ENCODE measurements around the gene PISD.
"Not testable (repeated sequence)": the region's sequence is repeated elsewhere in the genome, so short reads cannot be mapped to it uniquely, and the experiment has no call there.

The PISD gene

DNA sequence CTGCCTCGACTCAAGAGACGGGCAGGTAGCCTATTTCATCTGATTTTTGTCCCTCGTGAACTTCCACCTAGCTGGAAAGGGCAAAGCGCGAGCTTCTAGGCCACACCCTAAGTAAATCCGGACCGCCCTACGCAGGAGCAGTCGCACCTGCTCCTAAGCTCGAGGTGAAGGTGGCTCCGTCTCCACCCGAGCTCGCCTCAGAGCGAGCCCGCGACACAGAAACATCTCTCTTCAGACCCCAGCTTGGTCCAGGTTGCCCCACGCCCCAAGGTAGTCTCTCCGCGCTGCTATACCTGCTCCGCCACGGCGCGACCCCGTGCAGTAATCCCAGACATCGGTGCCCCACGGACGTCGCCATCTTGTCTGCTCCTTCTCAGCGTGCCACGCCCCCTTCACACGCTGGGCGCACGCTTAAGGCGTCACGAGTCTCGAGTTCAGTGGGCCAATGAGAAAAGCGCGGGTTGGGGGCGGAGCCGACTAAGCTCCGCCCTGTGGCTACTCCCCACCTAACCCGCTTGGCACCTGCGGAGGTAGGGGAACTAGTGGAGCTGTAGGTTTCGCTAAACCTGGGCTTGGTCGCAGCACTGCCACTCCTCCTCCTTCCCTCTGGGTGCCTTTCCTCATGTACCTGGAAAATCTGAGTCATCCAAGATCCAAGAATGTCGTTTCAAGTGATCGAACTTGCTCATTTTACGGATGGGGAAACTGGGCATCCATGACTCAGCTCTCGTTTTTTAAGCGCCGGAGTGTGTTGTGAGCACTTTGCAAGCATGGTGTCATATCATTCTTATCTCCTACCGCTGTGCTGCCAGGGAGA is at the start of gene PISD:
PISD (minus strand) TSS at position 365 of the 817 bp plus-strand sequence; CDS start at position 358, 7 bp downstream.
- peak; percentile 82 for DNase-seq (ENCODE audit: low read depth)

DNA sequence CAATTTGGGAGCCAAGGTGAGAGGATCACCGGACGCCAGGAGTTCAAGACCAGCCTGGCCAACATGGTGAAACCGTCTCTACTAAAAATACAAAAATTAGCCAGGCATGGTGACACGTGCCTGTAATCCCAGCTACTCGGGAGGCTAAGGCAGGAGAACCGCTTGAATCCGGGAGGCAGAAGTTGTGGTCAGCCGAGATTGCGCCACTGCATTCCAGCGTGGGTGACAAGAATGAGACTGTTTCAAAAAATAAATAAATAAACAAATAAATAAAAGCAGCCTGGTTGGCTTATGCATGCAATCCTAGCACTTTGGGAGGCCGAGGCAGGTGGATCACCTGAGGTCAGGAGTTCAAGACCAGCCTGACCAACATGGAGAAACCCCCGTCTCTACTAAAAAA is 49.2 kb upstream of the PISD start:
- not testable (repeated sequence) for DNase-seq (ENCODE audit: low read depth)

- DNase-seq (ENCODE audit: low read depth) = no peak
These were observed 45.5 kb upstream of the PISD start for GRCh38 chr22:31707519-31707918.

- DNase-seq (ENCODE audit: low read depth) = no peak
These were observed 33.4 kb upstream of the PISD start for GRCh38 chr22:31695423-31695822.

- not testable (repeated sequence) for DNase-seq (ENCODE audit: low read depth)
These were observed 32.0 kb upstream of the PISD start for GRCh38 chr22:31694046-31694445.

DNA sequence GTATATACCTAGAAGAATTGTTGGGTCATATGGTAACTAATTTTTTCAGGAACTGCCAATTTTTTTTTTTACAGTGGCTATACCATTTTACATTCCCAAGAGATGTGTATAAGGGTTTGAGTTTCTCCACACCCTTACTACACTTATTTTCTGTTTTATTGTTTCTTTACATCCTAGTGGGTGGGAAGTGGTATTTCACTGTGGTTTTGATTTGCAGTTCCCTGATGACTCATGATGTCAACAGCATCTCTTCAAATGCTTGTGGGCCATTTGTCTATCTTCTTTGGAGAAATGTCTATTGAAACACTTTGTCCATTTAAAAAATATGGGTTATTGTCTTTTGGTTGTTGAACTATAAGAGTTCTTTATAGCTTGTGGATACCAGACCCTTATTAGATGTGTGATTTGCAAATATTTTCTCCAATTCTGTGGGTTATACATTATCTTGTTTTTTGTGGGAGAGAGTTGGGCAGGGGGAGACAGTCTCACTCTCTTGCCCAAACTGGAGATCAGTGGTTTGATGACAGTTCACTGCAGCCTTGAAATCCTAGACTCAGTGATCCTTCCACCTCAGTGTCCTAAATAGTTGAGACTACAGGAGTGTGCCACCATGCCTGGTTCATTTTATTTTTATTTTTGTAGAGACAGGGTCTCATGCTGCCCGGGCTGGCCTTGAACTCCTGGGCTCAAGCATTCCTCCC is 30.3 kb upstream of the PISD start:
- no peak for DNase-seq (ENCODE audit: low read depth)

- no peak for DNase-seq (ENCODE audit: low read depth)
These were observed 29.4 kb upstream of the PISD start for GRCh38 chr22:31691408-31691807.

DNA sequence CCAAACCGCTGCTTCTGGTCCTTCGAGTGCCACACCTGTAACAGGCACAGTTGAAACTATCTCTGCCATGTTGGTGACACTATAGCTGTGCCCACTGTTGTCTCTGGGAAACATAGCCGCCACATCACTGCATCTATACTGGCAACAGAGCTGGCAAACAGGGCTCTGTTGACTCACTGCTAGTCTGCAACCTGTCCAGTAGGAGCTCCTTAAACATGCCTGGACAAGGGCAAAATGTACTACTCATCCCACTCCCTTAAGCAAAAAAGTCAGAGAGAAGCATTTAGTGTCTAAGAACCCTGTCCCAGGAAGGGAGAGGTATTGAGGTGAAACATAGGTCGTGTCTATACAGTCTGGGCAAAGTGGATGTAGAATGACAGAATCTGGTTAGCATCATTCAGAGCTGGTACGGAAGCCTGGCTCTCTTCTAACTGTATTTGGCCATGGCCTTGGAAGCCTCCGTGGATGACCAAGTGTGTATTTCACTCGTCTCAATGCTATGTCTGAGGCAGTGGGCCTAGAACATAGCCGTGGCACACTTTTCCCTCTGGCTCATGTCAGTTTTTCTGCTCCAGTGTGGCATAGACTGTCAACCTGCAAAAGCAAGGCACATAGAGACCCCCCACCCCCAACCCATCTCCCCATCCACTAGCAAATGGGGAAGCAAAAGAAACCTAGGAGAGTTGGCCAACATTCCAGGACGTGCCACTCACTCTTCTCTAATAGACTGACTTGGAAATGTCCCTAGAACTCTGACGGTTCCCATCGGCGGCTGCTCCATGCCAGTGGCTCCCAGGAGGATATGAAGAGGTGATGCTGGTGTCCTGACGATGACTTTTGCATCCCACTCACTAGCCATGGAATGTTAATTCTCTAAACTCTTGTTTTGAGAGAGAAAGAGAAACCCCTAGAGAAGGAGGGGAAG is 21.4 kb upstream of the PISD start:
- no peak for DNase-seq (ENCODE audit: low read depth)

- no peak for DNase-seq (ENCODE audit: low read depth)
These were observed 20.7 kb upstream of the PISD start for GRCh38 chr22:31682751-31683150.

- DNase-seq (ENCODE audit: low read depth) = no peak
These were observed 19.6 kb upstream of the PISD start for GRCh38 chr22:31681349-31682345.

DNA sequence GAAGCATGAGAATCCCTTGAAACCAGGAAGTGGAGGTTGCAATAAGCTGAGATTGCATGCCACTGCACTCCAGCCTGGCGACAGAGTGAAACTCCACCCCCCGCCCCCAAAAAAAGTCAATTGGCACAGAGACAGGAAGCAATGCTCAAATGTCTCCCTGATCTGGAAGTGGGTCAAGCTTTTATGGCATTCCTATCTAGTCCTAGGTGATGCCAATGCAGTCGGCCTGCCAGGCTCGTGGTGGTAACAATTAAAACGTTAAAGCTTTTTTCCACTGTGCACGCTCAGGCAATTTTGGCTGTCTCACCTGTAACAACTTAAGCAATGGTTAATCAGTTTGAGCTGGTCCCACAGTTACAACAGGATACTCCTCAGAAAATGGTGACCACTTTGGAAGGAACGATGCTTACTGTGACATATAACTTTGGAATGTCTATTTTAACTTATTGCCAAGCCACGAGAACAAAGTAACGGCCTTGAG is 18.9 kb upstream of the PISD start:
- DNase-seq (ENCODE audit: low read depth) = no peak

DNA sequence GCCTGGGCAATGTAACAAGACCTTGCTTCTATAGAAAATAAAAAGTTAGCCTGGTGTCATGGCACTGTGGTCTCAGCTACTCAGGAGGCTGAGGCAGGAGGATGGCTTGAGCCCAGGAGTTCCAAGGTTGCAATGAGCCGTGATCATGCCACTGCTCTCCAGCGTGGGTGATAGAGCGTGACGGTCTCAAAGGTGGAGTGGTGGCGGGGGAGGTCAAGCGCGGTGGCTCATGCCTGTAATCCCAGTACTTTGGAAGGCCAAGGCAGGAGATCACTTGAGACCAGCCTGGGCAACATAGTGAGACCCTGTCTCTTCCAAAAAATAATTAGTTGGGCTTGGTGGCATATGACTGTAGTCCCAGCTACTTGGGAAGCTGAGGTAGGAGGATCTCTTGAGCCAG is 16.7 kb upstream of the PISD start:
- no peak for DNase-seq (ENCODE audit: low read depth)

- no peak for DNase-seq (ENCODE audit: low read depth)
These were observed 14.7 kb upstream of the PISD start for GRCh38 chr22:31676700-31677099.

GRCh38 chr22:31674219-31674618 is 12.2 kb upstream of the PISD start:
- DNase-seq (ENCODE audit: low read depth) = not testable (repeated sequence)

GRCh38 chr22:31668849-31669248 is 6.8 kb upstream of the PISD start:
- not testable (repeated sequence) for DNase-seq (ENCODE audit: low read depth)

DNA sequence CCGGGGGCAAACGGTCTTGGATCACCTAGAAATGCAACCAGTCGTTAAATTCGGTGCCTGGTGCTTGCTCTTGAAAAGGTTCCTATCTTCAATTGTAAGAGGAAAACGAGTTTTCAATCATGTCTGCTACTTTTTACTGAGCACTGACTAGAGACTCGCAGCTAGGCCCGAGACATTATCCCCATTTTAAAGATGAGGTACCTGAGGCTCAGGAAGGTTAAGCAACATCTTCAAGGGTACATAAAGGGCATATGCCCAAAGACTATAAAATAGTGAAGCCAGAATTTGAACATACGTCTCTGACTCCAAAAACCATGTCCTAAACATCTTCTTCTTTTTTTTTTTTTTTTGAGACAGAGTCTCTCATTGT is 638 bp upstream of the PISD start:
- no peak for DNase-seq (ENCODE audit: low read depth)

- DNase-seq (ENCODE audit: low read depth) = not testable (repeated sequence)
These were observed 1.1 kb downstream of the PISD start for GRCh38 chr22:31660860-31661341.

- DNase-seq (ENCODE audit: low read depth) = no peak
These were observed 2.8 kb downstream of the PISD start for GRCh38 chr22:31659246-31659645.

GRCh38 chr22:31654408-31654807 is 7.6 kb downstream of the PISD start:
- no peak for DNase-seq (ENCODE audit: low read depth)

- DNase-seq (ENCODE audit: low read depth) = no peak
These were observed 8.1 kb downstream of the PISD start for GRCh38 chr22:31653944-31654343.

Measured in HS-27A (cell line).